GM19328 (cell line): ENCODE results near the gene NIN.

Source experiments
- ATAC-seq: cut with Tn5 transposase; IDR thresholded peaks from one replicate; pipeline ENCODE4 v1.9.1; 2021; ENCODE audit warnings: mild to moderate bottlenecking, moderate library complexity; ENCODE audit not compliant: unreplicated experiment

Gene NIN

DNA sequence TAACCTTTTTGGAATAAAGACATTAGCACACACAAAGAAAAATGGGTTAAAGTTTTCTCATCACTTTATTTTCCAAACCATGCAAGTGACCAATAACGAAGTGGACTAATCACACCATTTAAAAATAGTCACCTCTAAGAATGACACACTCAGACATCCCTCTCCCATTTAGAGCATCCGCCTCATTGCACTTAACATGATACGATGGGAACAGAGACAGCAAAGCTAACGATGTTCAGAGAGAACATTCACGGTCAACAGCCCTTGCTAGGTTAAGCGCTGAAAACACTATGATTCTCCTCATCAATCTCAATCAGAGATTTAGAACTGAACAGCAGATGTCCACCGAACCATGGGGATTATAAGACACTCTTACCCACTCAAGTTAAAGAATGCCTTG, 35.8 kb downstream of the NIN start:
- no peak for ATAC-seq

DNA sequence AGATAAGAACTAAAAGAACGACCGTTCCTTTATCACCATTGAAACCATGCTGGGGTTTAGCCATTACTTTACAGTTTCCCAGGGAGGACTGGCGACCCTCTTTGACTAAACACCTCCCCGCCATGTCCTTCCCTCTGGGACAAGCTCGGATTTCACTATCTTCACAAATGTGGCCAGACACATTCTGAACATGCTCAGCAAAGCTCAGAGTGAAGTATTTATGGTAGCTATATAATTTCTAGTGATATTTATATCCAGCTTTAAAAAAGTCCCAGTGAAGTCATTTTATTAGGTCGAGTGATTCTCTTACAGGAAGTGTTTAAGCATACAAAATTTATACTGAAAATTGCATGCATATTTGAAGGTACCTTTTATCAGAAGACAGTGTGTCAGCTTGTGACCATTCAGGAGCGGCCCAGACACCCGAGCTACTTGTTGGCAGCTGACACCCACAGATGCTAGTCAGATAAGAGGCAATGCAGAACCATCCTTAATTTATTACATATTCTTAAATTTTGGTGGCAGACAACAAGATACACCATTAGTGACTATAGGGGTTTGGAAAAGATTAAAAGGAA, 36.8 kb downstream of the NIN start:
- no peak for ATAC-seq

DNA sequence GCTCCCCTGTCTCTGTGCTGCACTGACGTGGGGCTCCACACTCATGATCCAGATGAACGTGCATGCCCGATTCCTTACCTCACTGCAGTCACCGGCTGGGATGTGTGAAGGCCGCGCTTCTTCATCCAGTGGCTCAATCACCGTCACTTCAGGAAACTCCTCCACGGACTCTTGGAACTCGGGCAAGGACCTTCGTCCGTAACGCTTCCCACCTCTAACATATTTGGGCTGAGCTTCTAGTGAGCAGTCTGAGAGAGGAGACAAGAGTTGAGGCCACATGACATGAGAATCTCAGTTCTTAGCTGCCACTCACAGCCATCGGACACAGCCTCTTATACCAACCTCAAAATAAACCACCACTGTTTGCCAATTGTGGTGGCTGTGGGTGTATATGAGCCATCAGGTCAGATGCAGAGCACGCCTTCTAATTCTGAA, 38.3 kb downstream of the NIN start:
- no peak for ATAC-seq

DNA sequence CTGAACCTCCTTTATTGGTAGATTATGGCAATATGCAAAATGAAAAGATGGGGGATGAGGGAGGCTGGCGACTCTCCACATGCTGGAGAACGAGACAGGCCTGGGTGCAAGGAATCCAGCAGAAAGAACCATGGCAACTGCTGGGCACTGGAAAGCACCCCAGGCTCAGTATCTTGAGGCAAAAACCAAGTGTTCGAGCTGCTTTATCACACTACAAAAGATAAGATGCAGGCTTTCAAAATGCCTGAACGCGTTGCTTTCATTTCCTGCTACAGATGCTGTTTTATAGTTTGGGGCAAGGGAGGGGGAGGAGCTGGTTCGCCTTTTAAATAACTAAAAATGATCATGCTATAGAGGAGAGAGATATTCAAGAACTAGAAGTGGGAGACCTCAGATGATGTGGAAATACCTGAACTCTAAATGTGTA, 38.9 kb downstream of the NIN start:
- ATAC-seq, result no peak

DNA sequence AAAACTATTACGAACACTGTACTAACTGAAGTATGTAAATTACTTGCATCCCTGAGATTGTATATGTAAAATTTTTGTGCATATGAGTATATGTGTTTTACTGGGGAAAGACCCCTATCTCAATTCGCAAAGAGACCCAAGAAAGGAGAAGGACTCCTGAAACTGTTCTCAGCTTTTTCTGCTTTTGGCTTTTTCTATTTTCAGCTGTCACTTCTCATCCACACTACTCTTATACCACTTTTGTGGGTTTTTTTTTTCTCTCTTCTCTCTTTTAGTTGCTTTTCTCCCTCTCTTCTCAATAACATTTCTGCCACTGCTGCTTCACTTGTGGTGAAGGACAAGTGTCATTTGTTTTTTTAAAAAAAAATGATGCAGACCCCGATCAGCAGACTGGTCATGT, 39.8 kb downstream of the NIN start:
- no peak for ATAC-seq

DNA sequence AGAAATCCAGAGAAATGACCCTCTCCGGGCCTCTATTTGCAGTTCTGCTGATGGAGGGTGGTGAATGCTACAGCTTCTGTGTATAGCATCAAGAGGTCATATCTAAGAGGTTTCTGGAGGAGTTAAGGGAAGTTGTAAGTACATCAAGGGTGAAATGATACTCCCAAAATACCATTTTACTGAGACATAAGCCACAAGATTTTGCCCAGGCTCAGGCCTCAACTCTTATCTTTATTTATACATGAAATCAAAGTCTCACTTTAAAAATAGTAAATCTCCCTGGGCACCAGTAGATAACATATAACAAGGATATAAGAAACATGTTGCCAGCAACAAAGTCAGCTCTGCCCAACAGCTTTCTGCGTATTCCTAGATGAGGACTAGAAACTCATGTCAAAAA, 40.4 kb downstream of the NIN start:
- no peak for ATAC-seq

DNA sequence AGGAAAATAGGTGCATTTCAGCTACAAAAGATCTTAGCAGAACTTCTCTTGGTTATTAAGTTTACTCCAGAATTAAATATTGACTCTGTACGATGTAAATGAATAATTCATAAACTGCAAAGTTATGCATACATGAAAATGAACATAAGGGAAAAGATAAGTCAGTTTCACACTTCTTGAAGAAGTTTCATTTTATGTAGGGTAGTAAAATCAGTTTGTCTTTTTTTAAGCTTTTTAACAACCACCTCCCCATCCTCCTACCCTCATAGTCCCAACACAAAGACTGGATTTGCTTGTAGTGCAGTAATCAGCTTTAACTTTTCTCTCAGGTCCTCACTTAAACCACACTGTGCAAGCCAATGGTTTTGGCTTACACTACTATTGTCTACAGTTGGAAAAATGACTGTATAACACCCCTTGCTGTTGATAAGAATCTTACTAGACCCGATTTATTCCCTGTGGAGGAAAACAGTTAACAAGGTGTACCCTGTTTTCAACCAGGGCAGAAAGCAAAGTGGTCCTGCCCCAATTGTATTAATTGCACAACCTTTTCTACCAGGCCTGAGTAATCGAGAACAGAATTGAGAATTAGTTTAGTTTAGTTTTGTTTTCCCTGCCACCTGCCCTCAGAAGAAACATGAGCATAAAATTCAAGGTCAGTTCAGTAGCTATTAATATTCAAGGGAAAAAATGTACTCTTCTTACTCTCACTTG, 44.1 kb downstream of the NIN start:
- ATAC-seq, result no peak

DNA sequence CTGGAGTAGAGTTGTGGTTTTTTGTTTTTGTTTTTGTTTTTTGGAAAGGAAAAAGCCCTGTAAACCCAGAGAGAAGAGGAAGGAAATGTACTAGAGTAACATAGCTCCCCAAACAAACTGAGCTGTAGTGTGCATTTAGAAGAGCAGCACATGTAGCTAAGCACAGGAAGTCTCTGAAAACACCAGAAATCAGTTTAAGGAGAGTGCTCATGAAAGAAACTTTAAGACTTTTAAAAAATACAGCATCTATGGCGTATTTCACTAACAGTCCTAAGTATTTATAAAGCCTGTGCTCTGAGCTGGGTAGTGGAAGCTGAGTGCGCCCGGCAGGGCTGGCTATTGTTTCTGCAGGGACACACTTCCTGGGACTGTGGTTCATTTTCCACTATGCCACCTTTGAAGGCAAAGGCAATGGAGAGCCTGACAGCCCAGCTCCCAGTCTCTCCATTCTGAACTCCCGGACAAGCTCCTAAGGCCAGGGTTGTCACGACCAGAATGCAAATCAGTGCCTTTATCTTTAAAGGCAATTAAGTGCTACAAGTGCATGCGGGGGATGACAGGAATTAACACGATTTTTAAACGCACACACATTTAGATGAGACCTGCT, 45.4 kb downstream of the NIN start:
- ATAC-seq, result no peak

DNA sequence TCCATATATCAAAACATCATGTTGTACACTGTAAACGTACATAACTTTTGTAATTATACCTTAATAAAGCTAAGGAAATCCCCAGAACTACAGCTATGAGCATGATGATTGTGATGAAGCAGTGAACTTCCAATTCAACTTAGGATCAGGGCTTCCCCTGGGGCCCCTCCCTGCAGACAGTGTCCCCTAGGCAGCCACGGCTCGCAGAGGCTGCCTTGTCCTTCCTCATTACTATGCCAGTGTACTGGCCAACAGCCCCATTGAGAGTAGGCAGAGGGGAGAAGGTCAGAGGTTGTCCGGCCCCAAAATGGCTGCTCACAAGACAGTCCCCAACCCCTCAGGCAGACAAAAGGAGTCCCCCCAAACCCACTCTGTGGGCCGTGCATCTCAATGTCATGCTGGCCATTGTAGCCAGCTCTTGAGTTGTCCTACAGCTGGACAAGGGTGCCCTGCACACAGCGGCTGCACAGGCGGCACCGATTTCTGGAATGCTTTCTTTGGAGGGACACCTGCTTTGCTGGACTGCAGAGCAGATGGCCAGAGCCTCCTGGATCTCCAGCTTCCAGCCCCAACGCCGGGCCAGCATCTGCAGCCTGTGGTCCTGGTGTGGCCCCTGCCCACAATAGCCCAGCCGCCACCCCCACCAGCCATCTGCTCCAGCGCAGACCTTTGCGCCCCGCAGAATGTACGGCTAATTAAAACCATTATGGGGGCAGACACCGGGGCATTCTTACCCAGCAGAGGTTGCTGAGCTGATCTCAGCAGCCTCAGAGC, 46.1 kb downstream of the NIN start:
- no peak for ATAC-seq

DNA sequence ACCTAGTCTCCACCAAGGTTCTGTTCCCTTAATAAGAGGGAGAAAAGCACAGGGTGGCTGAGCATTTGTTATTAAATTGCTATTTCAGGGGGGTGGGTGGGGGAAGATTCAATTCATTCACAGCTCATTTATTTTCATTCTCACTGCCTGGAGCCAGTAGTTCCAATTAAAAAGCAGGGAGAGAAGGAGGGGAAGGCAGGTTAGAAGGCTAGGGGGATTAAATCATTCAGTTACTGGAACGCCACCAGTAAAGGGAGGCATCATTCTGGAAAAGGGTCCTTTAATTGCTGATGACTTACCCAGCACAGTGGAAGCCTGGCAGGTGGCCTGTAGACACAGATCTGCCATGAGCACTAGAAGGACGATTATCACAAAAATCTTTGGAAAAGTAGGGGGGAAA, 47.4 kb downstream of the NIN start:
- no peak for ATAC-seq

DNA sequence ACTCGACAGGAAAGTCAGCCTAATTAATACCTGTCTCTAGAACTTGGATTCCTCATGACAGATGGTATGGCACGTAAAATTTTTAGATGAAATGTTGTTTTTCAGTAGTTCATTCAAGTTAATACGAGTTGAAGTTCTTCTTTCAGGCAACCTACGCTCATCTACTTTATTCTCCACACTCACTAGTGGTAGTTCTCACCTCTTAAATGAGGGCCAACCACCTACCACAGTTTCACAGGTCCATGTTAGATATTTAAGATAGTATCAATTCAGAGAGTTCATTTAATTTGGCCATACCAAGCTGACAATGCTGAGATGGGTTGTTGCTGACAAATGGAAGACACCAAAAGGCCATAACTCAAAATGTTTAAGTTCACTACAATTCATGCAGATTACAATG, 50.6 kb downstream of the NIN start:
- ATAC-seq, result no peak

DNA sequence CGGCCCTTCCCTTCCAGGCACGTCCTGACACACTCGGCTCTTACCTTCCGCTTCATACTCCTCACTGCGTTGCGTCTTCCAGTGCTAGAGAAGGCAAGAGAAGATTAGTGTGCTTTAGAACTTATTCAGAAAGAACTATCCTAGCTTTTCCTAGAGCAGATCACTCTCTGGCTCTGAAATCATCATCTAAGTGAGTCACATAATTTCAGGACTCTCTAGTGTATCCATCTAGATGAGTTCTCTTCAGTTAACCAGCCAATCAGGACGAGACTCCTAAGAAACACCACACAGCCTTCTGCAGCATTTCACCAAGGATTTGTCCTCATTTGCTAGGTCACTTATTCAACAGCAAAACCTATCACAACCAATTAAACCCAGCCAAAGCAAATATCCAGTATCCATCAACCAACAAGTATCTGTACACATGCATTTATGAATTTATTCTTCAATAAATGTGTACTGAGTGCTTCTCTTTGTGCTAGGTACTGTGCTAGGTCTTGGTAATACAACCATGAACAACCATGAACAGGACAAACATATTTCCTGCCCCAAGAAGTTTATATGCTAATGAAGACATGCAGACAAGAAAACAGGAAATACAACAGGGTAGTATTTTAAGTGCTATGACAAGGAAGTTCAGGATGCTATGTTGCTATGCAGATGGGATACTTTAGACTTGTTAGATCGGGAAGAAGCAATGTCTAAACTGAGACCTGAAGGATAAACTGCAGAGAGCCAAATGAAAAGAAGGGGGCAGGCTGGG, 52.1 kb downstream of the NIN start:
- ATAC-seq, result no peak

DNA sequence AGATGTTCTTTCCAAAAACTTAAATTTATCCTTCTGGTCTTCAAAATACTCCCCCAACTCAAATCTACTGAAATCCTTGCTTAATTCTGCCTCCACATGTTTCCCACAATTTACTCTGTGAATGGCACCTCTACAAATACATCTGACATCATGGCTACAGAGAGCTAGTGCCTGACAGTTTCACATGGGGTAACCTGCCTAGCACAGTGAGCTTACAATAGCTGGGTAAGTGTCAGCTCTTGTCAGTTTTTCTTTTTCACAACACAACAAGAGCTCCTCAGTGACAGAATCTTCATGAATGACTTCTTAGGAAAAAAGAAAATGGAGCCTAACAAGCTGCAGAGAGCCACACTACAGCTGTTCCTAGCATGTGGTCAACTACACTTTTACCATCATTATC, 54.4 kb downstream of the NIN start:
- ATAC-seq, result no peak

DNA sequence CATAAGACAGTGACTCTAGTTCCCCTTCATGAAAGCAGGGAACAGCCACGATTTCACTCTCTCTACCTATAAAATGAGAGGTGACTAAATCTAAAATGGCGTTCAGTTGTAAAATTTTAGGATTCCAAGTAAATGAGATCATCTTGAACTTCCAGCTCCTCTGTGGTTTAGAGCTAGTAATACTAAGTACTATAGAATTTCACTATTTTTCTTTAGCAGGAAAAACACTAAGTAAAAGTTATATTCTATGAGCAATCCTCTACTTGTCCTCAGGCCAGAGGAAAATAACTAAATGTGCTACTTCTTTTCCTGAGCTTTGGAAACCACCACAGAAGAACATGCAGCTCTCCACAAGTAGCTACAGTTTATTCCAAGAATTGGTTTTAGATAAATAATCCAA, 55.6 kb downstream of the NIN start:
- ATAC-seq, result no peak

DNA sequence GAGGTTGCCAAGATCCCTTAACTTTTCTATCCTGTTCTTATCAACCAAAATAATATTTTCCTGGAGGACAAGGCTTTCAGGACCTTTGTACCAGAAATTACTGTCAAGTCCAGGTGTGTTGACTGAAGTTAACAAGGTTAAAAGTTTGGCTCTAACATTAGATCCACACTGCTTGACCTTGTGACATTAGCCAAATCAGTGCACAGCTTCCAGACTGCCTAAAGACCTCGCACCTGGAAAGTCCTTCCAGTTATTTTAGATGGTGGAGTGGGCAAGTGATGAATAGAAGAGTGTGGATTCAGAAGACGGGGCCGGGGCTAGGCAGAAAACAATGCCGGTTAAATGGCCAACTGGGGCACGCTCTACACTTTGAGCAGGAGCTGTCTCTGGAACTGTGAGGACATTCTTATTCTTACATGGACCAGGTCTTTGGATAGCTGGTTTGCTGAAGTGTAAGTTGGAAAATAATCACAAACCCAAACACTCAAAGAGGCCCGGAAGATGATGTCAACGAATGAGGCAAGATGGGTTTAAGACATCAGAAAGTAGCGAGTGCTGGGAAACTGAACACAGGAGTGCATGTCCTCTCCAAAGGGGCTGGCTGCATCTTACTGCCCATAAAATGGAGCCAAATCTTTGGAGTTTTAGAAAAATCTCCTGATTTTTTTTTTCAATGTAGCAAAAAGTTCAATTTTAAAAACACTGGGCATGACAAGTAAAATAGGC, 56.3 kb downstream of the NIN start:
- ATAC-seq, result no peak

DNA sequence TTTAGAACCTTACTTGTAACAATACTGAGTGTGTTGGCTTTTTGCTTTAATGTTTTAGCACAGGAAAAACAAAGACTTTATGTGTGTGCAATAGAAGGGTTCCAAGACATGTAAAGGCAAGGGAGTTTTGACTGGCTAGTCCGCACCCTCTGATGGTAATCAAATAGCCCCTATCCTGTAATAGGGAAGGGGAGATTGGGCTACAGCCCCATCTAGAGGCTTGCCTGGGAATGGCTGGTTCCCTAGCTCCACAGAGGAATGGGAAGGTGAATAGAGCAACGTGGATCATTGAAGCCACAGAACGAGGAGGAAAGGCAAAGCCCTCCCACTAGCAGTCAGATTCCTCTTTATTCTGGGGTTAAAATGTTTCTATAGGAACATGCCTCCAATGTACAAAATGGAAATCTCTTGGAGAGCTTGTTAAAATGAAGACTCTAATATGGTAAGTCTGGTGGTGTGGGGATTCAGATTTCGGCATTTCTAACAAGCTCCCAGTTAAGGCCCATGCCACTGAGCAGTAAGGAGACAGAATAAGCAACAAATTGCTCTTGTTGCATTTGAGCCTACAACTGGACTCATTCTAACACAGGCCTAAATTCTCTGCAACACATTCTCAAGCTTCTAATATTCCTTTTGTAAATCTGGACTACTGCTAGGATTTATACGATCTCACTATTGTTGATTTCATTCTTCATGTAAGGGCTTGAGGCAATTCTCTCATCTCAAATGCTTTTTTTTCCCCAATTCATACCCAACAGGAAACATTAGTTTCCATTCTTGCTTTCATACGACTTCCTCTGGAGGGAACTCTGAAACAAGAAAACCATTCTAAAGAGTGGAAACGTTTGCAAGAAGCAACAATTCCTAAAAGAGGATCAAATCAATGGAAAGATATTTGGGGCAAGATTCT, 57.1 kb downstream of the NIN start:
- no peak for ATAC-seq

DNA sequence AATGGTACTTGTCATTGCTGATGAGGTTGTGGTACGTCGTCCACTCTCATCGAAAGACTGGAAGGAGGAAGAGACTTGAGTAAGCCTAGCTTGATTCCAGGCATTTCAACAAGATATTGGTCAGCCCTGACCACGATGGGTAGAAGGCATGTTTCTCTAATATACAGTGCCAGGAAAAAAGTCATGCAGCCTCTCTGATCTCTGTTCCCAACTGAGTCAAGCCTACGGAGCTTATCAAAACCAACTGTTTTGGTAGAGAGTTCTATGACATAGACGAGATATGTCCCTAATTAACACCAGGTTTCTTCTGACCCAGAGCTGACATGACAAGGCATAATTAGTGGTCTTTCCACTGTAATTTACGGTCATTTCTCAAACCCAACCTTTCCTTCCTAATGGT, 58.5 kb downstream of the NIN start:
- no peak for ATAC-seq

DNA sequence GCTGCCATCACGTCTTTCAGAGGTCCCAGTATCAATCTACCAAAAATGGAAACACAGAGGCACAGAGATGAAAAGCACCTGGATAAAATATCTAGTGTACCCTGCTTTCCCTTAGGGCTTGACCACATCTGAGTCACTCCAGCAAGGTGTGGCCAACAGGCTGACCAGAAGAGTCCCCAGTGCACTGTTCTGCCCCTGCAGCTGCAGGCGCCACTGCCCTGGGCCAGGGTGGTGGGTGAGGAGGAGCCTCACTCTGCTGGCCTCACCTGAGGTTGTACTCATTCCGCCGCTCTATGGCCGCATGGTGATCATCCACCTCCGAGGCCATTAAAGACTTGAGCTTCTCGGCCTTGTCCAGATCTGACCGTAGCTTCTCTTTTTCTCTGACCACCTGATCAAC, 60.4 kb downstream of the NIN start:
- ATAC-seq, result no peak

DNA sequence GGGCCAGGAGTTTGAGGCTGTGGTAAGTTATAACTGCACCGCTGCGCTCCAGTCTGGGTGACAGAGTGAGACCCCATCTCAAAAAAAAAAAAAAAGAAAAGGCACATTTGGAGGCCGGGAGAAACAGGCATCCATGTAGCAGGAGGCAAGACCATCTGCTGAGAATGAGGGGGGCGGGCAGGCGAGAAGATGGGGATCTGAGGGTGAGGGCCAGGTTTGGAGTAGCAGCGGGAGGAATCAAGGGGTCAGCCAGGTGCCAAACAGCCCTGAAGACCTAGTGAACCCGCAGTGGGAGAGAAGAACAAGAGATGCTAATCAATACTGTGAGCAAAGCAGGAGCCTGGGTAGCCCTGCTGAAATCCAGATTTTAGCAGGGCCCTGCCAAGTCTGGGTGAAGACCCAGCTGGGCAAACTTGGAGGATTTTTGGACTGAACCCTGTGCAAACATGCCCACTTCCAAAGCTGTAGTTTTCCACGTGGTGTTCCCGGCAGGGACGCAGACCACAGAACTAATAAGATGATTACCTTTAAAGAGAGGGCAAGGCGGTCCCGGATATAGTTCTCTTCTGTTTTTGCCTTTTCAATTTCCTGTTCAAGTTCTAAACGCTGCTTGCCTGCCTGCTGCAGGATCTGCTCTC, 61.0 kb downstream of the NIN start:
- ATAC-seq, result no peak
